ENCODE results near the gene LSM8. TPM values are rescaled to one million over a fixed set of nuclear protein-coding genes. Genes with fewer than 3 reads are reported as not detected.
"Not testable (repeated sequence)": the region's sequence is repeated elsewhere in the genome, so short reads cannot be mapped to it uniquely, and the experiment has no call there.

Gene LSM8
- total RNA-seq (2014; rRNA removed; shearing (Covaris generic)) = 25.7 and 39.1 TPM in 2 replicates
- 47.2 and 59.6 TPM in 2 replicates for polyA plus RNA-seq (2016; fragmentation: Nextera tagmentation; extraction: Ambion mirVana)

GRCh38 chr7:118183786-118184564 is at the start of gene LSM8:
TSS of gene LSM8 (plus strand) at chr7:118184164. CDS start at chr7:118184224, 60 bp downstream.
- Histone ChIP-seq H3K79me2 (ENCODE audit: insufficient read depth) (peaks cover 59% of the 10 kb centered on the region), H2AFZ (peak within 1 kb of the TSS; percentile 90), H3F3A (ENCODE audit: insufficient read depth) (peaks cover 10% of the 10 kb centered on the region; the same call in 1 of the 2 replicates), H3K27ac (peak within 1 kb of the TSS; percentile 84), H4K20me1 (ENCODE audit: insufficient read depth) (no peaks in the 10 kb centered on the region), H3K9me3 (ENCODE audit: low read depth) (no peaks in the 10 kb centered on the region), H3K36me3 (ENCODE audit: low read depth) (peaks cover 18% of the 10 kb centered on the region), H3K4me3 (peak within 1 kb of the TSS; percentile 93), H3K9ac (peak within 1 kb of the TSS; percentile 95), H3K27me3 (replicated peaks; ENCODE audit: insufficient read depth) (no peaks in the 10 kb centered on the region), H3K4me1 (ENCODE audit: insufficient read depth) (peaks cover 30% of the 10 kb centered on the region), H3K9me2 (ENCODE audit: insufficient read depth) (no peaks in the 10 kb centered on the region), H3K4me2 (ENCODE audit: unreplicated experiment) (peak within 1 kb of the TSS; percentile 94)
- TF ChIP-seq EZH2phosphoT487 (IDR thresholded peaks at IDR 0.05; ENCODE audit: insufficient read depth, low read depth) (no peak), EZH2 (IDR thresholded peaks at IDR 0.05; ENCODE audit: insufficient read depth, poor library complexity, severe bottlenecking) (no peak)
- in situ Hi-C loops (cut with MboI) = no loop called here
- DNase-seq = peak; percentile 99
- WGBS, 2 experiments (ENCODE audit: low coverage in 1 of 2, low lambda C conversion rate in 2 of 2, missing lambda C conversion rate in 2 of 2) = 1% methylated on average over 51 to 61 of the region's 62 CpGs

GRCh38 chr7:118134420-118134819 is 49.5 kb upstream of the LSM8 start:
- H3K9me2 ChIP-seq (ENCODE audit: insufficient read depth); DNase-seq; H3F3A ChIP-seq (ENCODE audit: insufficient read depth); H3K36me3 ChIP-seq (ENCODE audit: low read depth); H3K27ac ChIP-seq; H3K4me3 ChIP-seq; H3K9ac ChIP-seq; in situ Hi-C loops (cut with MboI); H3K79me2 ChIP-seq (ENCODE audit: insufficient read depth); H3K9me3 ChIP-seq (ENCODE audit: low read depth); H4K20me1 ChIP-seq (ENCODE audit: insufficient read depth); H2AFZ ChIP-seq; H3K4me2 ChIP-seq (ENCODE audit: unreplicated experiment); H3K27me3 ChIP-seq (replicated peaks; ENCODE audit: insufficient read depth); H3K4me1 ChIP-seq (ENCODE audit: insufficient read depth): not testable (repeated sequence)

GRCh38 chr7:118140468-118140867 is 43.5 kb upstream of the LSM8 start:
- Histone ChIP-seq H2AFZ (no peak overlapping the region), H3F3A (ENCODE audit: insufficient read depth) (no peaks in the 10 kb centered on the region), H3K4me3 (no peak overlapping the region), H3K9me2 (ENCODE audit: insufficient read depth) (no peaks in the 10 kb centered on the region), H3K79me2 (ENCODE audit: insufficient read depth) (no peaks in the 10 kb centered on the region), H3K36me3 (ENCODE audit: low read depth) (no peaks in the 10 kb centered on the region), H4K20me1 (ENCODE audit: insufficient read depth) (no peaks in the 10 kb centered on the region), H3K9me3 (ENCODE audit: low read depth) (no peaks in the 10 kb centered on the region), H3K9ac (no peak overlapping the region), H3K27me3 (replicated peaks; ENCODE audit: insufficient read depth) (no peaks in the 10 kb centered on the region), H3K4me2 (ENCODE audit: unreplicated experiment) (no peak overlapping the region), H3K4me1 (ENCODE audit: insufficient read depth) (no peaks in the 10 kb centered on the region), H3K27ac (no peak overlapping the region)
- WGBS, 2 experiments (ENCODE audit: low coverage in 1 of 2, low lambda C conversion rate in 2 of 2, missing lambda C conversion rate in 2 of 2) = 0 to 2% methylated on average over 1 of the region's 1 CpG
- in situ Hi-C loops (cut with MboI) = no loop called here
- peak; percentile 16 for DNase-seq
- TF ChIP-seq EZH2 (IDR thresholded peaks at IDR 0.05; ENCODE audit: insufficient read depth, poor library complexity, severe bottlenecking) (no peak), EZH2phosphoT487 (IDR thresholded peaks at IDR 0.05; ENCODE audit: insufficient read depth, low read depth) (no peak)

GRCh38 chr7:118142012-118142411 is 42.0 kb upstream of the LSM8 start:
- Histone ChIP-seq H3K4me3 (no peak overlapping the region), H3K9me2 (ENCODE audit: insufficient read depth) (no peaks in the 10 kb centered on the region), H3K27me3 (replicated peaks; ENCODE audit: insufficient read depth) (no peaks in the 10 kb centered on the region), H2AFZ (no peak overlapping the region), H3K4me2 (ENCODE audit: unreplicated experiment) (no peak overlapping the region), H3K79me2 (ENCODE audit: insufficient read depth) (no peaks in the 10 kb centered on the region), H4K20me1 (ENCODE audit: insufficient read depth) (no peaks in the 10 kb centered on the region), H3K27ac (no peak overlapping the region), H3K4me1 (ENCODE audit: insufficient read depth) (no peaks in the 10 kb centered on the region), H3K9ac (no peak overlapping the region), H3K36me3 (ENCODE audit: low read depth) (no peaks in the 10 kb centered on the region), H3K9me3 (ENCODE audit: low read depth) (no peaks in the 10 kb centered on the region), H3F3A (ENCODE audit: insufficient read depth) (no peaks in the 10 kb centered on the region)
- WGBS, 2 experiments (ENCODE audit: low coverage in 1 of 2, low lambda C conversion rate in 2 of 2, missing lambda C conversion rate in 2 of 2) = 10 to 21% methylated on average over 1 of the region's 1 CpG
- TF ChIP-seq EZH2 (IDR thresholded peaks at IDR 0.05; ENCODE audit: insufficient read depth, poor library complexity, severe bottlenecking) (no peak), EZH2phosphoT487 (IDR thresholded peaks at IDR 0.05; ENCODE audit: insufficient read depth, low read depth) (no peak)
- in situ Hi-C loops (cut with MboI) = no loop called here
- no peak for DNase-seq

All from GM23248 (cell line).